SK-N-SH treated with all-trans-retinoic acid at 6 μM for 48 hours (cell line): ENCODE results near the gene POP4.

Experiments
- RARB ChIP-seq: fragments of 250-450 bp; sonication (Bioruptor Pico); IDR thresholded peaks from 2 replicates; pipeline ENCODE4 v1.8.0; 2021; ENCODE audit warnings: mild to moderate bottlenecking, moderate library complexity
- ZNF565 ChIP-seq: fragments of 450-650 bp; formaldehyde crosslinking; conservative IDR thresholded peaks from 2 replicates; pipeline ENCODE4 v1.5.0; 2020; ENCODE audit warnings: low read depth, mild to moderate bottlenecking, moderate library complexity
- TF ChIP-seq, protein P1 (sequence below): fragments of 250-450 bp; sonication (Bioruptor Pico); IDR thresholded peaks from 2 replicates; pipeline ENCODE4 v1.8.0; 2020; ENCODE audit warnings: mild to moderate bottlenecking, moderate library complexity, borderline replicate concordance

DNA sequence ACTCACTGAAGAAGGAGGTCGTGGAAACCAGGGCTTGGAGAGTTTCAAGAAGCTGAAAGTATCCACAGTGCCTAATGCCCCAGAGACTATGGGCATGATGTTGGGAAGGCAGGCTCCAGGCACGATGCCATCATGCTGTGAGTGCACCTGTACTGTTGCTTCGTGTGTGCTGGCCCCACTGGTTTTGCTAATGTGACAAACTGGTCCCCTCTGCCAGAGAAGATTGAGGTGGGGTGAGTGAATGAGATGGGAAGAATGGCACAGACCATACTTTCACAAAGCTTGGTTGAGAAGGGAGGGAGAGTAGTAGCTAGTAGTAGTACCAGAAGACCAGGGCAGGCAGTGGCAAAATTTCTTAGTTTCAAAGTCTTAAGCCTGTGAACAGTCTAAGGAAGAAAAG is 19.0 kb upstream of the POP4 start:
- TF ChIP-seq RARB (CRISPR knock-in tag) (no peak), ZNF565 (CRISPR knock-in tag) (no peak)
- TF ChIP-seq, protein P1, sequence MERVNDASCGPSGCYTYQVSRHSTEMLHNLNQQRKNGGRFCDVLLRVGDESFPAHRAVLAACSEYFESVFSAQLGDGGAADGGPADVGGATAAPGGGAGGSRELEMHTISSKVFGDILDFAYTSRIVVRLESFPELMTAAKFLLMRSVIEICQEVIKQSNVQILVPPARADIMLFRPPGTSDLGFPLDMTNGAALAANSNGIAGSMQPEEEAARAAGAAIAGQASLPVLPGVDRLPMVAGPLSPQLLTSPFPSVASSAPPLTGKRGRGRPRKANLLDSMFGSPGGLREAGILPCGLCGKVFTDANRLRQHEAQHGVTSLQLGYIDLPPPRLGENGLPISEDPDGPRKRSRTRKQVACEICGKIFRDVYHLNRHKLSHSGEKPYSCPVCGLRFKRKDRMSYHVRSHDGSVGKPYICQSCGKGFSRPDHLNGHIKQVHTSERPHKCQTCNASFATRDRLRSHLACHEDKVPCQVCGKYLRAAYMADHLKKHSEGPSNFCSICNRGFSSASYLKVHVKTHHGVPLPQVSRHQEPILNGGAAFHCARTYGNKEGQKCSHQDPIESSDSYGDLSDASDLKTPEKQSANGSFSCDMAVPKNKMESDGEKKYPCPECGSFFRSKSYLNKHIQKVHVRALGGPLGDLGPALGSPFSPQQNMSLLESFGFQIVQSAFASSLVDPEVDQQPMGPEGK (CRISPR knock-in tag) = no peak
